B cell (primary cell): ENCODE data around the gene C7. TPM values are rescaled to one million over a fixed set of nuclear protein-coding genes. Genes with fewer than 3 reads are reported as not detected.

ENCODE experiments used
- ATAC-seq: fragments of 200-7000 bp; cut with Tn5 transposase; one replicate; pipeline ENCODE4 v1.10.0; 2021; ENCODE audit warnings: low read depth, mild to moderate bottlenecking, moderate number of reproducible peaks, moderate library complexity
- CTCF ChIA-PET: fragments of 350-600 bp; sonication (Branson Sonifier 250); formaldehyde crosslinking; loops from one replicate; lab custom pipeline; 2021; ENCODE audit warnings: antibody characterized with exemption, inconsistent platforms; lab: Charles Lee
- POLR2A ChIA-PET: fragments of 350-600 bp; sonication (Branson Sonifier 250); formaldehyde crosslinking; loops from one replicate; lab custom pipeline; 2021; ENCODE audit warnings: antibody characterized with exemption; lab: Charles Lee
- DNase-seq: peaks from one replicate; pipeline ENCODE4 v3.0.0; 2013
- H2AFZ ChIP-seq: 2 replicates; pipeline ENCODE4 v1.6.1; 2012; ENCODE audit warnings: mild to moderate bottlenecking, low read depth, low read length; ENCODE audit not compliant: insufficient read depth, poor library complexity, severe bottlenecking
- H3K27ac ChIP-seq, 2 donors: 1 replicate in 1 of 2; 2 replicates in 1 of 2; pipeline ENCODE4 v1.5.1; 2012 to 2013; ENCODE audit warnings: low read length in 2 of 2, mild to moderate bottlenecking in 2 of 2, moderate library complexity in 1 of 2
- H3K27me3 ChIP-seq, 4 experiments: fragments of 200-600 bp in 1 of 4; sonication (generic) in 1 of 4; replicated peaks in 1 of 4; 1 replicate in 2 of 4; 2 replicates in 2 of 4; pipeline versions ENCODE4 v1.6.1 to v1.7.0; 2013 to 2016; ENCODE audit warnings: low read length in 3 of 4, mild to moderate bottlenecking in 2 of 4, mixed read lengths in 1 of 4, moderate library complexity in 1 of 4; ENCODE audit not compliant: insufficient read depth in 4 of 4, control insufficient read depth in 3 of 4; ENCODE audit errors: control extremely low read depth in 1 of 4
- H3K36me3 ChIP-seq, 2 experiments: replicated peaks in 1 of 2; 1 replicate in 1 of 2; 2 replicates in 1 of 2; pipeline versions ENCODE4 v1.6.1 to v1.7.1; 2013; ENCODE audit warnings: low read length in 1 of 2; ENCODE audit not compliant: insufficient read depth in 2 of 2, control insufficient read depth in 1 of 2; ENCODE audit errors: control extremely low read depth in 1 of 2, extremely low read depth in 1 of 2
- H3K4me1 ChIP-seq, 2 donors: fragments of 200-600 bp in 1 of 2; sonication (generic) in 1 of 2; 1 replicate in 1 of 2; 2 replicates in 1 of 2; pipeline versions ENCODE4 v1.5.1 to v1.6.1; 2013 to 2017; ENCODE audit warnings: low read length in 2 of 2; ENCODE audit not compliant: control insufficient read depth in 2 of 2, insufficient read depth in 2 of 2
- H3K4me2 ChIP-seq: replicated peaks from 2 replicates; pipeline ENCODE3; 2012; ENCODE audit warnings: mild to moderate bottlenecking, low read depth, low read length; ENCODE audit not compliant: poor library complexity, severe bottlenecking
- H3K4me3 ChIP-seq, 5 experiments: fragments of 200-600 bp in 1 of 5; sonication (generic) in 1 of 5; 1 replicate in 3 of 5; 2 replicates in 2 of 5; pipeline versions ENCODE4 v1.5.1 to v1.7.0; 2011 to 2016; ENCODE audit warnings: low read length in 4 of 5, mild to moderate bottlenecking in 4 of 5, low read depth in 2 of 5, control low read depth in 1 of 5, moderate library complexity in 1 of 5; ENCODE audit not compliant: insufficient read depth in 1 of 5; ENCODE audit errors: control extremely low read depth in 1 of 5, extremely low read depth in 1 of 5
- H3K79me2 ChIP-seq: fragments of 200-600 bp; sonication (generic); one replicate; pipeline ENCODE4 v1.6.0; 2016; ENCODE audit warnings: low read length; ENCODE audit not compliant: control insufficient read depth, insufficient read depth
- H3K9ac ChIP-seq: fragments of 200-600 bp; sonication (generic); 2 replicates; pipeline ENCODE4 v1.6.1; 2017; ENCODE audit warnings: mild to moderate bottlenecking, low read length, moderate library complexity
- H3K9me3 ChIP-seq, 3 donors: one replicate each; pipeline versions ENCODE4 v1.6.1 to v1.7.1; 2013; ENCODE audit warnings: low read length in 2 of 3; ENCODE audit not compliant: control insufficient read depth in 2 of 3, insufficient read depth in 1 of 3; ENCODE audit errors: control extremely low read depth in 1 of 3
- H4K20me1 ChIP-seq: 2 replicates; pipeline ENCODE4 v1.6.0; 2012; ENCODE audit warnings: mild to moderate bottlenecking, low read length; ENCODE audit not compliant: insufficient read depth, control insufficient read depth, poor library complexity, severe bottlenecking
- H3K27ac Mint-ChIP-seq: one replicate; pipeline ENCODE4 v1.8.0; 2021; ENCODE audit warnings: mixed read lengths
- H3K27me3 Mint-ChIP-seq: one replicate; pipeline ENCODE4 v1.8.0; 2021; ENCODE audit warnings: mixed read lengths
- H3K4me1 Mint-ChIP-seq: one replicate; pipeline ENCODE4 v1.8.0; 2021; ENCODE audit warnings: mixed read lengths
- H3K4me3 Mint-ChIP-seq: one replicate; pipeline ENCODE4 v1.8.0; 2021; ENCODE audit warnings: mixed read lengths
- H3K9me3 Mint-ChIP-seq: one replicate; pipeline ENCODE4 v1.8.0; 2022; ENCODE audit warnings: mixed read lengths; ENCODE audit not compliant: insufficient read depth
- EZH2 ChIP-seq: IDR thresholded peaks from 2 replicates; pipeline ENCODE4 v1.6.1; 2012; ENCODE audit warnings: borderline replicate concordance, low read depth, mild to moderate bottlenecking, moderate library complexity, low read length; ENCODE audit not compliant: insufficient read depth, poor library complexity, severe bottlenecking
- WGBS: methylation state at CpG from one replicate; pipeline ENCODE4 v1.1.5; 2013; ENCODE audit warnings: missing lambda C conversion rate; ENCODE audit not compliant: insufficient coverage; 5-methylcytosine and 5-hydroxymethylcytosine counted together
- intact Hi-C: fragments of 100-400 bp; cut with micrococcal nuclease; formaldehyde crosslinking; loops from one replicate; pipeline ENCODE4 v1.10.0; 2022
- polyA plus RNA-seq: library from polyadenylated mRNA; depleted of rRNA; stranded (reverse); fragments of >200 nt; gene quantifications from 2 replicates; pipeline ENCODE4 v1.2.3, GENCODE V29; 2012
- total RNA-seq, 2 donors: library from RNA; stranded (reverse); fragments of 120-200 nt in 1 of 2; gene quantifications; 1 replicate in 1 of 2; 2 replicates in 1 of 2; pipeline versions ENCODE4 v1.2.3 to v1.2.4, GENCODE V29; 2013 to 2022
- TF ChIP-seq, protein P1 (sequence below): fragments of 200-600 bp; IDR thresholded peaks from one replicate; pipeline ENCODE4 v1.8.0; 2022; ENCODE audit warnings: antibody characterized with exemption, mild to moderate bottlenecking

The C7 gene
- total and polyA plus RNA-seq, 2 donors (not counting 1 experiment from before 2014, with no cell fraction given), result not detected

DNA sequence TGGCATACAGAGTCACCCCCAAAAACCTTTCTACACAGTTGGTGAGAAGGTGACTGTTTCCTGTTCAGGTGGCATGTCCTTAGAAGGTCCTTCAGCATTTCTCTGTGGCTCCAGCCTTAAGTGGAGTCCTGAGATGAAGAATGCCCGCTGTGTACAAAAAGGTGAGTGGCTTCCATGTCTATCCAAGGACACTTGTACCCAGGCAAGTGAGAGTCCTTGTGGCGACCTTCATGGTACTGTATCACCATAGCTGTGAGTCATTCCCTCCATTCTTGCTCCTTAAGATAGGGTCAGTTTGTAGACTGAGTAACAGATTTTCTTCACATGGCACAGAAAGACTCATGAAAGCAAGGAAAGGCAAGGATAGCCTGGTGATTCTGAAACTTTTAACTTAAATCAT lies 63.1 kb downstream of the C7 start:
- Mint-ChIP-seq H3K27me3 (peaks cover 4% of the 10 kb centered on the region), H3K27ac (no peak overlapping the region), H3K9me3 (no peaks in the 10 kb centered on the region), H3K4me1 (no peaks in the 10 kb centered on the region), H3K4me3 (no peak overlapping the region)
- no peaks in the 10 kb centered on the region for H3K4me1 ChIP-seq
- intact Hi-C loops, result no loop called here
- H3K9ac ChIP-seq, result no peak overlapping the region
- no peak overlapping the region for H3K27ac ChIP-seq
- ATAC-seq (no peak), DNase-seq (no peak)
- peaks cover 0 to 4% (median 0%) of the 10 kb centered on the region in 3 donors for H3K9me3 ChIP-seq
- 82% methylated on average over 1 of the region's 2 CpGs for WGBS
- CTCF ChIA-PET, result no interaction called here
- H3K79me2 ChIP-seq, result no peaks in the 10 kb centered on the region
- POLR2A ChIA-PET, result no interaction called here
- TF ChIP-seq EZH2, result no peak
- TF ChIP-seq, protein P1, sequence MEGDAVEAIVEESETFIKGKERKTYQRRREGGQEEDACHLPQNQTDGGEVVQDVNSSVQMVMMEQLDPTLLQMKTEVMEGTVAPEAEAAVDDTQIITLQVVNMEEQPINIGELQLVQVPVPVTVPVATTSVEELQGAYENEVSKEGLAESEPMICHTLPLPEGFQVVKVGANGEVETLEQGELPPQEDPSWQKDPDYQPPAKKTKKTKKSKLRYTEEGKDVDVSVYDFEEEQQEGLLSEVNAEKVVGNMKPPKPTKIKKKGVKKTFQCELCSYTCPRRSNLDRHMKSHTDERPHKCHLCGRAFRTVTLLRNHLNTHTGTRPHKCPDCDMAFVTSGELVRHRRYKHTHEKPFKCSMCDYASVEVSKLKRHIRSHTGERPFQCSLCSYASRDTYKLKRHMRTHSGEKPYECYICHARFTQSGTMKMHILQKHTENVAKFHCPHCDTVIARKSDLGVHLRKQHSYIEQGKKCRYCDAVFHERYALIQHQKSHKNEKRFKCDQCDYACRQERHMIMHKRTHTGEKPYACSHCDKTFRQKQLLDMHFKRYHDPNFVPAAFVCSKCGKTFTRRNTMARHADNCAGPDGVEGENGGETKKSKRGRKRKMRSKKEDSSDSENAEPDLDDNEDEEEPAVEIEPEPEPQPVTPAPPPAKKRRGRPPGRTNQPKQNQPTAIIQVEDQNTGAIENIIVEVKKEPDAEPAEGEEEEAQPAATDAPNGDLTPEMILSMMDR, result no peak
- H3K27me3 ChIP-seq, result no peaks in the 10 kb centered on the region
- H3K4me3 ChIP-seq, result no peak overlapping the region
- no peak overlapping the region for H3K4me2 ChIP-seq
- no peak overlapping the region for H2AFZ ChIP-seq
- no peaks in the 10 kb centered on the region for H4K20me1 ChIP-seq
- no peaks in the 10 kb centered on the region for H3K36me3 ChIP-seq

DNA sequence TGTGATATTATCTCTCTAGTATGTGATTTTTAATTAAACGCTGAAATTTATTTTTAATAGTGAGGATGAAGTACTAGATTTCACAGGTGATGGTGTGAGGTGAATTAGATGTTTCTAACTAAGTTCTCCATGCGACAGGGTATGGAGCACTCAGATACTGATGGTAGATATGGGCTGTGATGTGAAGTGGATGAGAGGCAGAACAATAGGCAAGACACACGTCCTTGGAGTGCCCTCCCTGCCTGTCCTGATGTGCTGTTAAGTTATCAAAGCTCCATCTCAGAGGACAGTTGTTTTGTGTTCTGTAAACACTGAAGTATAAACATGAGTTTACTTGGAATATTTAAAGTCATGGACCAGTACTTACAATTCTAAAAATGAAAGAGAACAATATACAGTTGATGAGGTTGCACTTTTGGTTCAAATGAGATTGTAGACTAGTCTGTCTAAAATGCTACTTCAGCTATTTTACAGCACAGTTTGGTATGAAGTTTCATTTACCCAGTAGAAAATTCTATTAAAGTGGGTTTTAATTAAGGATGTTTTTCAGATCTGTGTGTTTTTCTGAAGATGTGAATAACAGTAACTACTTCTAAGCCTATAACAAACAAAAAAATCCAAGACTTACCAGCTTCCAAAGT lies 64.2 kb downstream of the C7 start:
- Histone ChIP-seq H3K27me3 (no peaks in the 10 kb centered on the region), H3K4me2 (no peak overlapping the region), H3K79me2 (no peaks in the 10 kb centered on the region), H3K36me3 (no peaks in the 10 kb centered on the region), H2AFZ (no peak overlapping the region), H3K4me1 (no peaks in the 10 kb centered on the region), H4K20me1 (no peaks in the 10 kb centered on the region), H3K4me3 (no peak overlapping the region), H3K27ac (no peak overlapping the region), H3K9me3 (peaks cover 0 to 5% (median 0%) of the 10 kb centered on the region in 3 donors), H3K9ac (no peak overlapping the region)
- DNase-seq, result no peak
- POLR2A ChIA-PET, result no interaction called here
- no peak for TF ChIP-seq EZH2
- TF ChIP-seq, protein P1, result no peak
- H3K9me3 Mint-ChIP-seq, result no peaks in the 10 kb centered on the region
- intact Hi-C loops, result no loop called here
- CTCF ChIA-PET, result no interaction called here
- no peaks in the 10 kb centered on the region for H3K4me1 Mint-ChIP-seq
- ATAC-seq, result no peak
- H3K4me3 Mint-ChIP-seq, result no peak overlapping the region
- peaks cover 4% of the 10 kb centered on the region for H3K27me3 Mint-ChIP-seq
- H3K27ac Mint-ChIP-seq, result no peak overlapping the region
- WGBS, result 93% methylated on average over 1 of the region's 3 CpGs
